ENCODE measurements around the gene POLR2J2.
"Not testable (repeated sequence)": the region's sequence is repeated elsewhere in the genome, so short reads cannot be mapped to it uniquely, and the experiment has no call there.

DNA sequence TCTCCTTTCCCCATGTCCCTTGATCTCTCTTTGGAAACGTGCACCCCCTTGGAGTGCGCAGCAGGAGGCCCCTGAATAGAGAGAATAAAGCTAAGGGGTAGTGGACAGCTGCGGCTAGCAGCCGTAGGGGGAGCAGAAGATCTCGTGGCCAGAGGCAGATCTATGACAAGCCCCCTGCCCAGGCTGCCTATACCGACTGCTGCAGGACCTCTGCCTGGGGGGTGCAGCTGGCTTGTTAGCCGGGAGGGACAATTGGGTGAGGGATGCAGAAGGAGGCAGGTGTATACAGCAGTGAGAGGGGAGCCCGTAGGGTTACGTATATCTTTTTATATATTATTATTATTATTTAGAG lies 469 bp upstream of the POLR2J2 start:
- TF ChIP-seq, protein P1, sequence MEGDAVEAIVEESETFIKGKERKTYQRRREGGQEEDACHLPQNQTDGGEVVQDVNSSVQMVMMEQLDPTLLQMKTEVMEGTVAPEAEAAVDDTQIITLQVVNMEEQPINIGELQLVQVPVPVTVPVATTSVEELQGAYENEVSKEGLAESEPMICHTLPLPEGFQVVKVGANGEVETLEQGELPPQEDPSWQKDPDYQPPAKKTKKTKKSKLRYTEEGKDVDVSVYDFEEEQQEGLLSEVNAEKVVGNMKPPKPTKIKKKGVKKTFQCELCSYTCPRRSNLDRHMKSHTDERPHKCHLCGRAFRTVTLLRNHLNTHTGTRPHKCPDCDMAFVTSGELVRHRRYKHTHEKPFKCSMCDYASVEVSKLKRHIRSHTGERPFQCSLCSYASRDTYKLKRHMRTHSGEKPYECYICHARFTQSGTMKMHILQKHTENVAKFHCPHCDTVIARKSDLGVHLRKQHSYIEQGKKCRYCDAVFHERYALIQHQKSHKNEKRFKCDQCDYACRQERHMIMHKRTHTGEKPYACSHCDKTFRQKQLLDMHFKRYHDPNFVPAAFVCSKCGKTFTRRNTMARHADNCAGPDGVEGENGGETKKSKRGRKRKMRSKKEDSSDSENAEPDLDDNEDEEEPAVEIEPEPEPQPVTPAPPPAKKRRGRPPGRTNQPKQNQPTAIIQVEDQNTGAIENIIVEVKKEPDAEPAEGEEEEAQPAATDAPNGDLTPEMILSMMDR (IDR thresholded peaks at IDR 0.05): not testable (repeated sequence)
- TF ChIP-seq POLR2AphosphoS5 (IDR thresholded peaks at IDR 0.05); EP300 (IDR thresholded peaks at IDR 0.05); POLR2A (IDR thresholded peaks at IDR 0.05; ENCODE audit: low read depth): not testable (repeated sequence)
